GM19452 (cell line): ENCODE results near the gene TIMM23.
A peak's percentile ranks its signal among the peaks of the same experiment; 100 is the strongest.
"Not testable (repeated sequence)": the region's sequence is repeated elsewhere in the genome, so short reads cannot be mapped to it uniquely, and the experiment has no call there.

Experiments used
- ATAC-seq: cut with Tn5 transposase; IDR thresholded peaks from one replicate; pipeline ENCODE4 v1.9.1; 2021; ENCODE audit not compliant: unreplicated experiment

Gene TIMM23

GRCh38 chr10:45972106-45972812 lies at the start of gene TIMM23:
Gene TIMM23, plus strand, starts transcription at chr10:45972489. Its CDS starts 136 bp downstream, at chr10:45972625.
- peak; percentile 72 for ATAC-seq

DNA sequence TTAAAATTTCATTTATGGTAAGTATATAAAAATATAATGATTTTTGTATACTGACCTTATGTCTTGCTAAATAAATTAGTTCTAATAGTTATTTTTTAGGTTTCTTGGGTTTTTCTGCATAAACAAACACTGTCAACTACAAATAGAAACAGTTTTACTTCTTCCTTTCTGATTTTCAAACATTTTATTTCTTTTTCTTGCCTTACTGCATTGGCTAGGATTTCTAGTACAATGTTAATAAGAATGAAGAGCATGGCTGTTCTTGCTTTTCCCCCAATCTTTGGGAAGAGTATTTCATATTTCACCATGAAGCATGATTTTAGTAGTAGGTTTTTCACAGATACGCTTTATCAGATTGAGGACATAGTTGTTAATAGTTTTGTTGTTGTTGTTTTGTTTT lies 45.5 kb upstream of the TIMM23 start:
- not testable (repeated sequence) for ATAC-seq

- not testable (repeated sequence) for ATAC-seq
Observed at GRCh38 chr10:45931305-45931704, 41.0 kb upstream of the TIMM23 start.

DNA sequence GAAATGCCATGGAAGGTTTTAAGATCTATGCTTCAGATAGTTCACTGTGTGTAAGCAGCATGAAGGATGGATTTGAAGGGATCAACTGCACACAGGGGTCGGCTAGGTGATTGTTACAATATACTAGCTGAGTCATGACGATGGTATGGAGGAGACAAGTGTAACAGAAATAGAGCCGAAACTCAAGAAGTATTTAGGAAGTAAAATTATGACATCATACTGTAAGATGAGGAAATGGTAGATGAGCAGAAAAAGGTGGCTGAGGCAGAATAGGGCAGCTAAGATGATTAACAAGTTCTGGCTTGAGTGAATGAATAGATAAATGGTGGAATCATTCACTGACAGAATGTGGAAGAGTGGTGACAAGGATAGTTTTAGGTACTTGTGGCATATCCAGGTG lies 37.5 kb upstream of the TIMM23 start:
- not testable (repeated sequence) for ATAC-seq

DNA sequence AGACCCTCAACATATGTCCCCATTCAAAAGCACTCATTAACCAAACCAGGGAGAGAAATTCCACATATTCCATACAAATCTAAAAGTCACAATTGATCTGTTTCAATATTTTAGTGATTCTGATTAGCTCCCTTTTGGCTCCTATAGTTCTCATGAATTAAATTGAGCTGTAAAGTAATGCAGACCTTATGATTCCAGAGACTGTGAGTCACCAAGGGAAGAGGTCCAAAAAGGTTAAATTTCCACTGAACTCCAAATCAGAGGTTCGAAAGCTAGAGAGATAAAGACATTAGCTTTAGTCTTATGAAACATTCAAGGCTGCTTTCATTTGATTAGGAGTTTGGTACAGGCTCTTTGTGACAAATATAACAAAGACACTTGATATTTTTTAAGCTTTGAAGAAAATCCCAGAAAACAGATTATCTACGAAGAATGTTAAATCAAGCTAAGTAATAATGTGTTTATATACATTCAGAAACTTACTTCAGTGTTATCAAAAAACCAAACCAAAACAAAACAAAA lies 33.1 kb upstream of the TIMM23 start:
- ATAC-seq: not testable (repeated sequence)

- ATAC-seq: not testable (repeated sequence)
Observed at GRCh38 chr10:45941196-45941595, 31.1 kb upstream of the TIMM23 start.

DNA sequence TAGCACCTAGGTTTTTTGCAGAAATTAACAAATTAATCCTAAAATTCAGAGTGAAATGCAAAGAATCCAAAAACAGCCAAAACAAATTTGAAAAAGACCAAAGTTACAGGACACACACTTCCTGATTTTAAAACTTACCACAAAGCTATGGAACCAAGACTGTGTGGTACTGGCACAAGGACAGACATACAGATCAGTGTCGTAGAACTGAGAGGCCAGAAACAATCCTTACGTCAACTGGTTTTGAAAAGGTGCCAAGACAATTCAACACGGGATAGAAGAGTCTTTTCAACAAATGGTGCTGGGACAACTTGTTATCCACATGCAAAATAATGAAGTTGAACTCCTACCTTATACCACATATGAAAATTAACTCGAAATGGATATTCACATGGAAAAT lies 26.8 kb upstream of the TIMM23 start:
- not testable (repeated sequence) for ATAC-seq

DNA sequence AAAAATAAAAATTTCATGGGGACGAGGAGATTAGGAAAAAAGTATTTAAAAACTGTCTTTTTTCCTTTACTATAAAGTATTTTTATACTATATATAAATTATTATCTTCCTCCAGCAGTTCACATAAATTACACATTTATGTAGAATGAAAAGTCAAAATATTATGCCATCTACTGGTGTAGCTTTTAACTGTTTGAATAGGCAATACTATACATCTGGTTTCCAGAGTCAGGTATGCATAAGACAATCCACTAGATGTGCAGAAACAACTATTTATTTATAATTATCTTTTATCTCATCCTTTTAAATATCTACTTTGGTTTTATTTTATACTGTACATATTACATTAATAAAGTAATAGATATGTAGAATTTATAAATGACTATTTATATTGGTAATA lies 24.9 kb upstream of the TIMM23 start:
- not testable (repeated sequence) for ATAC-seq

DNA sequence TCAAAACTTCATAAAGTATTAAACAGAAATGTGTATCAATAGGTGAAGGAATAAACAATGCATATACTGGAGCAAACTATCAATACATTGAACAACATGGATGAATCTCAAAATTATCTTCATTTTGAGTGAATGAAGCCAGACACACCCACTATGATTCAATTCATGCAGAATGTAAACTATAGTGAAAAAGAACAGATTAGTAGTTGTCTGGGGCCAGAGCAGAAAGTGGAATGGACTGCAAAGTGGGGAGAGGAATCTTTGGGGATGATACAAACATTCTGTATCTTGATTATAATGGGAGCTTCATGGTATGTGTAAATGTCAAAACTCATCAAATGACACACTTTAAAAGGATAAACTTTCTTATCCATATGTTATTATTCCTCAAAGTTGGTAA lies 23.5 kb upstream of the TIMM23 start:
- ATAC-seq: not testable (repeated sequence)

DNA sequence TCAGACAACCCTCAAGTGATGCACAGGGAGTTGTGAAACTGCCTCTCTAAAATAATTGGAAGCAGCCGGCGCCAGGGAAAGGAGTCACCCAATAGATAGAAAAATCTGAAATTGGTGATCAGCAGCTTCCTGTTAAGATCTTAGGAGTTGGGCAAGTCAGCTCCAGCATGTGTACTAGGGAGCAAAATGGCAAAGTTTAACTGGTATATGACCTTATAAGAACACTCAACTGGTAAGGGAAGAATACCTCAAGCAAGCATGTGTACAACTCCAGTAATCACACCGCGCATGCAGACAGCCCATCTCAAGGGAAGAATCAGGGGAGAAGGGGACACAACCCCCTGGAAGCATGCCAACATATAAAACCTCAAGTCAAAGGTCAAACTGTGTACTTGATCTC lies 17.9 kb upstream of the TIMM23 start:
- not testable (repeated sequence) for ATAC-seq

DNA sequence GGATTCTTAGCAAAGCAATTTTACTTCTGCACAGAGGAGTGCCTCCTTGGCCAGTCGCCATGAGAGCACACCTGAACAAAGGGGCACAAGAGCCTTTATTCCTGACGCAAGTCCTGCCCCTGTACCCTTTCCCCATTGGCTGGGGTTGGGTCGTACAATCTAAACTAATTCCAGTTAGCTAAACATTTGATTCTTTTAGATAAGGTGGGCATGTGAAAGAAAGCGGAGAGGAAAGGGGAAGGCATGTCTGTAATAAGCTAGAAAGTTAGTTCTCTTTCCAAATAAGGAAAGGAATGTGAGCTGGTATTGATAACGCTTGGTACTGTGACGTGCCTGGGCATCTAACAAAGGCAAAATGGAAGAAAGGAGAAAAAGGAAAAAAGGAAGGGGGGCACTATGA lies 15.7 kb upstream of the TIMM23 start:
- not testable (repeated sequence) for ATAC-seq

DNA sequence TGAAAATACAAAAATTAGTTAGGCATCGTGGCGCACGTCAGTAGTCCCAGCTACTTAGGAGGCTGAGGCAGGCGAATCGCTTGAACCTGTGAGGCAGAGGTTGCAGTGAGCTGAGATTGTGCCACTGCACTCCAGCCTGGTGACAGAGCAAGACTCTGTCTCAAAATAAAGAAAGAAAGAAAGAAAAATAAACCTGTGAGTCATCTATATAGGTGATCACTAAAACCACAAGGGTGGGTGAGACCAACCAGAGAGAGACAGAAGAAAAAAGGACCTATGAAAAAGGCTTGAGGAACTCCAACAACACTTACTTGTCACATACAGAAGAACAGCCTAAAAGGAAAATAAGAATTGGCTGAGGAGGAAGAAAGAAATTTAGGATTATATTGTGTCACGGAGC lies 14.4 kb upstream of the TIMM23 start:
- ATAC-seq: not testable (repeated sequence)

DNA sequence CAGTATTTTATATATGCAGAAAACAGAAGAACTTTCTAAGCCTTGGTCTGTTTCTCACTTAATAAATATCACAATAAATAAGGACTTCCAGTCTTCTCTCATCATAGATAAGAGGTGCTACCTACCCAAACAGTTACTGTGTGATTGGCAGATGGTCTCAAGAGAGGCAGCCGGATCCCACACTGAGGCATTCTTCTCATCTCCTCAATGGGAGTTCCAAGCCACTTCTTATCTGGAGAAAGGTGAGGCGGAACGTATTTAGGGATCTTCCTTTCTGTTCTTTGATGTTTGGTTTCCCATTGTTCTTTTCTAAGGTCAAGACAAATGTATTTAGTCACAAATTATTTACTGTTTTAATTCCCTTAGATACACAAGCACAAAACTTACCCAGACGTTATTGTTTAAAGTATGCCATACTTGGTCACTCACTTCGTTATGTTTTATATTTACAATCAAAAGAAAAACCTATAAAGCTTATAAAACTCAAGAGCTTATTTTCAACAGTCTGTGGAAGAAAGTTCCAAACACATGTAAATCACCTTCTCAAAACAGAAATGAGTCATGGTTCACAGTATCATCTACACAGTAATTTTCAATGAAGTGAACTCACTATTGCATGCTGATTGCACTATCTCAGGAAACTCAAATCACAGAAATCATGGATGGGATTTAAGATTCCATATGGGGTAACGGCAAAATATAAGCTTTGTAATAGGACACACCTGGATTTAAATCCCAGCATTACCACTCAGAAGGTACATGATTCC lies 9.4 kb upstream of the TIMM23 start:
- not testable (repeated sequence) for ATAC-seq

DNA sequence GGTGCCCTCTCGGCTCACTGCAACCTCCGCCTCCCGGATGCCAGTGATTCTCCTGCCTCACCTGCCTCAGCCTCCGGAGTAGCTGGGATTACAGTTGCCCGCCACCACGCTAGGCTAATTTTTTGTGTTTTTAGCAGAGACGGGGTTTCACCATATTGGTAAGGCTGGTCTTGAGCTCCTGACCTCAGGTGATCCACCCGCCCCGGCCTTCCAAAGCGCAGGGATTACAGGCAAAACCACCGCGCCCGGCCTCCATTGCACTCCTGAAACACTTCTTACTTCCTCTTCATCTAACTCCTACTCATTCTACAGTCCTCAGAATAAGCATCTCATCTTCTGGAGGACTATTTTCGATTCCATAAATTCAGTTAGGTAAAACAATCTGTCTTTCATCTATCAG lies 1.3 kb upstream of the TIMM23 start:
- not testable (repeated sequence) for ATAC-seq

DNA sequence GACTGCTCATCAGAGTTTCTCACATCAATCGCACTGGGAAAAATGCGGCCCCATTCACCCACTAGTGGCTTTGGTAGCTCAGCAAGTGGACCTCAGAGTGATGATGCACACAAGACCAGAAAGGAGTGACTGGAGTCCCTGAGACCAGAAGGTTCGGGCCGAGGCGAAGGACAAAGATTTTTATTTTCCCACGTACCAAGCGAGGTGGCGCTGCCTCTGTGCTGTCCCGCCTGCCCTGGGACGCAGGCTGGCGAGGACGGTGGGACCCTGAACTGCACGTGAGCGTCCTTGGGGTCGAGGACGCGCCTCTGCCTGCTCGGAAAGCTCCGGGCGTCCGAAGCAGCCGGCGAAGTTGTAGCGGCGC lies 565 bp upstream of the TIMM23 start:
- peak; percentile 38 for ATAC-seq

- ATAC-seq: peak; percentile 24
Observed at GRCh38 chr10:45972813-45973169, 502 bp downstream of the TIMM23 start.

DNA sequence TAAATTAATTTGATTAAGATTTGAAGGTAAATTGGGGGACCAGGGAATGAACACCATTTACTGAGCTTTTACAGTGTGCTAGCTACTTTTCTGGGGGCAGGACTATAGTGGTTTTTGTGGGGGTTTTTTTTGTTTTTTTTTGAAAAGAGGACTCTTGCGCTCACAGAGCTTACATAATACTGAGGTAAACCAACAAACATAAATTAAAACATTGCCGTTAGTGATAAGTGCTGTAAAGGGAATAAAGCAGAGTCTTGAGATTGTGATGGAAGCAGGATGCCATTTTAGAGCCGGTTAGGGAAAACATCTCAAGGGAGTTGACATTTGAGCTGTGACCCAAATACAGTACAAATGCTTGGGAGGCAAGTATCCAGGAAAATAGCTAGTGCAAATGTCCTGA lies 1.8 kb downstream of the TIMM23 start:
- not testable (repeated sequence) for ATAC-seq

DNA sequence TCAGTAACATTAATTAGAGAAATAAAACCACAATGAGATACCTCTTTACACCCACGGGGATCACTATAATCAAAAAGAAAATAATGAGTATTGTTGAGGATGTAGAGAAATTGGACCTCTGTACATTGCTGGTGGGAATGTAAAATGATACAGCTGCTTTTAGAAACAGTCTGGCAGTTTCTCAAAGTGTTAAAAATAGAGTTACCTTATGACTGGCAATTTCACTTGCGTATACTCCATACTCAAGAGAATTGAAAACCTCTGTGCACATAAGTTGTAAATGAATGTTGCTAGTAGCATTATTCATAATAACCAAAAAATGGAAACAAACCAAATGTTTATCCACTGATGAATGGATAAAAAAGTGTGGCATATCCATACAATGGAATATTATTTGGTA lies 6.3 kb downstream of the TIMM23 start:
- ATAC-seq: peak; percentile 68

DNA sequence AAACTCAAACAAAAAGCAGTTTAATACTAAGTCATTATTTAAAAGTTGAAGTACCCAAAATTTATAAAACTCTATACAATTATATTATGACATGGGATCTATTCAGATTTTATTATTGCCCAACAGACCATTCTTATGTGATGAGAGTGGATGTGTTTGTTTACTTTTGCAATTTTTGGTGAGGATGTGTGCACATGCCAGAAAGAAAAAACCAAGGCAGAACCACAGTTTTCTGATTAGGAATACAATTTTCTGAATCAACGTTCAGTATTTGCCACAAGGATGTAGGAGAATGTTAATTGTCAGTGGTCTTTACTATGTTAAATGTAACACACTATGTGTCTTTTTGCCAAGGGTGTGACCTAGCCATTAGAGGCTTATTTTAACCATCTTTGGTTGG lies 9.1 kb downstream of the TIMM23 start:
- not testable (repeated sequence) for ATAC-seq

DNA sequence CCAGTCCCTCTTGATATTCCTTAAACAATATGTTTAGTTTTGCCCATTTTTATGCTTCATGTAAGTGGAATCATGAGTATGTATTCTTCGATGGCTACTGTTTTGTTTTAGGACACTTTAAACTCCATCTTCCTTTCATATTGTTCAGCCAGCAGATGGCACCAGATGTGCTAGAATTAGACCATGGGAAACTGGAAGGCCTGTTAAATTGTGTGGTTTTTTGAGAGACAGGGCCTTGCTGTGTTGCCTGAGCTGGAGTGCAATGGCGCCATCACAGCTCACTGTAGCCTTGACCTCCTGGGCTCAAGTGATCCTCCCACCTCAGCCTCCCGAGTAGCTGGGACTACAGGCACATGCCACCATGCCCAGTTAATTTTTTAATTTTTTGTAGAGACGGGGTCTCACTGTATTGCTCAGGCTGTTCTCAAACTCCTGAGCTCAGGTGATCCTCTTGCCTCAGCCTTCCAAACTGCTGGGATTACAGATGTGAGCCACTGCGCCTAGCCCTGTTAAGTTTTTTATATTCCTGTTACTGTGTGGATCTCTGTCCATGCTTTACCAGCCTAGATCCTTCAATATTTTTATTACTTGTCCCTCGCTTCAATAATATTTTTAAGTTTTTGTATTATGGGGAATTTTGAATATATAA lies 11.4 kb downstream of the TIMM23 start:
- not testable (repeated sequence) for ATAC-seq

GRCh38 chr10:45984473-45984872 lies 12.2 kb downstream of the TIMM23 start:
- not testable (repeated sequence) for ATAC-seq

- not testable (repeated sequence) for ATAC-seq
Observed at GRCh38 chr10:45985590-45985989, 13.3 kb downstream of the TIMM23 start.
